Cerebellar nuclear complex (tissue), 1 donor: Measurements from ENCODE around the gene ASTL.
A peak's percentile ranks its signal among the peaks of the same experiment; 100 is the strongest.
"Not testable (repeated sequence)": the region's sequence is repeated elsewhere in the genome, so short reads cannot be mapped to it uniquely, and the experiment has no call there.

Experiments used
- DNase-seq, 2 experiments: peaks; one replicate each; lab custom pipeline; 2025; lab: John Stamatoyannopoulos, UW

The ASTL gene

GRCh38 chr2:96146153-96146880, 8.0 kb upstream of the ASTL start:
- no peak for DNase-seq

- no peak for DNase-seq
Measured at GRCh38 chr2:96145848-96146152, 7.5 kb upstream of the ASTL start.

GRCh38 chr2:96145036-96145847, 6.9 kb upstream of the ASTL start, which contains the start of gene DUSP2:
Gene DUSP2 (minus strand): TSS chr2:96145440. CDS start chr2:96145354, 86 bp downstream.
- peak in 1 of 2 experiments; percentile 40 for DNase-seq

GRCh38 chr2:96144481-96145035, 6.3 kb upstream of the ASTL start:
- no peak for DNase-seq

- no peak for DNase-seq
Measured at GRCh38 chr2:96143848-96144480, 5.7 kb upstream of the ASTL start.

GRCh38 chr2:96143231-96143847, 5.0 kb upstream of the ASTL start:
- DNase-seq = no peak

- no peak for DNase-seq
Measured at GRCh38 chr2:96142217-96143113, 4.2 kb upstream of the ASTL start.

GRCh38 chr2:96141624-96141967, 3.3 kb upstream of the ASTL start:
- DNase-seq = not testable (repeated sequence)

- no peak for DNase-seq
Measured at GRCh38 chr2:96140941-96141623, 2.8 kb upstream of the ASTL start.

GRCh38 chr2:96139181-96139758, 968 bp upstream of the ASTL start:
- DNase-seq = no peak

- DNase-seq = no peak
Measured at GRCh38 chr2:96137321-96138178, 752 bp downstream of the ASTL start.

- DNase-seq = no peak
Measured at GRCh38 chr2:96136129-96136720, 2.1 kb downstream of the ASTL start.

- no peak for DNase-seq
Measured at GRCh38 chr2:96135621-96136020, 2.7 kb downstream of the ASTL start.

- DNase-seq = no peak
Measured at GRCh38 chr2:96135171-96135570, 3.1 kb downstream of the ASTL start.

- DNase-seq = no peak
Measured at GRCh38 chr2:96134421-96134820, 3.9 kb downstream of the ASTL start.

GRCh38 chr2:96131813-96132745, 6.2 kb downstream of the ASTL start:
- no peak for DNase-seq

- no peak for DNase-seq
Measured at GRCh38 chr2:96131152-96131812, 7.0 kb downstream of the ASTL start.
